Measurements from ENCODE around the gene GRB10.

GRCh38 chr7:50644586-50644985 lies 138.1 kb downstream of the GRB10 start:
- TF ChIP-seq CTCF (conservative IDR thresholded peaks at IDR 0.05; ENCODE audit: low read depth in 2 of 2) (no peak), POLR2AphosphoS5 (IDR thresholded peaks at IDR 0.05; ENCODE audit: low read depth) (no peak), EZH2phosphoT487 (IDR thresholded peaks at IDR 0.05; ENCODE audit: unreplicated experiment) (no peak), STAT1 (IDR thresholded peaks at IDR 0.05; ENCODE audit: unreplicated experiment) (no peak), REST (IDR thresholded peaks at IDR 0.05; ENCODE audit: unreplicated experiment) (no peak), EZH2 (IDR thresholded peaks at IDR 0.05; ENCODE audit: low read depth, unreplicated experiment) (no peak), NANOG (IDR thresholded peaks at IDR 0.05; ENCODE audit: borderline replicate concordance) (no peak), JUNB (IDR thresholded peaks at IDR 0.05; ENCODE audit: unreplicated experiment) (no peak), CREB1 (CRISPR knock-in tag; IDR thresholded peaks at IDR 0.05; ENCODE audit: low read depth) (no peak)

Data from GM23338 (cell line).